GM19328 (cell line): ENCODE results near the gene P2RY8.
"Not testable (repeated sequence)": the region's sequence is repeated elsewhere in the genome, so short reads cannot be mapped to it uniquely, and the experiment has no call there.

Experiments used
- ATAC-seq: cut with Tn5 transposase; IDR thresholded peaks from one replicate; pipeline ENCODE4 v1.9.1; 2021; ENCODE audit warnings: mild to moderate bottlenecking, moderate library complexity; ENCODE audit not compliant: unreplicated experiment

The P2RY8 gene

GRCh38 chrX:1466232-1466661 is 70.7 kb downstream of the P2RY8 start:
- no peak for ATAC-seq

DNA sequence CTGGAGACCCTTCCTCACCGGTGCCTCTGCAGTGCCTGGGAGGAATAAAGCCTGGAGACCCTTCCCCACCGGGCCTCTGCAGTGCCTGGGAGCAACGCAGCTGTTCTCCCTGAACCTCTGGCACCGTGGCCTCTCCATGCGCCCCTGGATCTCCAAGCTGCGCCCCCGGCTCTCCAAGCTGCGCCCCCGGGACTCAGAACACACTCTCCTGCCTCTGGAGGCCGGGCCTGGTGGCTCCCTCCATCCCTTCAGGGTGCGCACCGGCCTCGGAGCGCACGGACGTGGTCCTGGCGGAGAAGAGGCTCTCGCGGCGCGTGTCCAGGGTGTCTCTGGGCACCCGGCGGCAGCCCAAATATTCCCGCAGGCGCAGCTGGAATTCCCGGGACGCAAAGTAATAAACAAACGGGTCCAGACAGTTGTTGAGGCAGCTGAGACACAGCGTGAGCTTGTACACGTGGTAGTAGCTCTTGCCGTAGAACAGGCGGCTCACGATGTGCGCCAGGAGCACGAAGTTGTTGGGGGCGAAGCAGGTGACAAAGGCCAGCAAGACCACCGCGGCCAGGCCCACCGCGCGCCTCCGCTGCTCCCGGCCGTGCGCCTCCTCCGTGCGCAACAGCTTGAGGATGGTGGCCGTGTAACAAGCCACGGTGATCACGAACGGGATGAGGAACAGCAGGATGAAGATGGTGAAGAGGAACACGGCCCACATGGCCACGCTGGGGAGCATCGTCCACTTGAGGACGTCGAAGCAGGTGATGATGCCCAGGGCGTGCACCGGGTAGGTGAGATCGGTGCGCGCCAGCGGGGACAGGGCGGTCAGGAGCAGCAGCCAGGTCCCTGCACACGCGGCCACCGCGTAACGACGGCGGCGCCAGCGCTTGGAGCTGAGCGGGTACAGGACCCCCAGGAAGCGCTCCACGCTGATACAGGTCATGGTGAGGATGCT is 71.4 kb downstream of the P2RY8 start:
- ATAC-seq, result no peak

GRCh38 chrX:1464971-1465285 is 72.1 kb downstream of the P2RY8 start:
- ATAC-seq, result no peak

- no peak for ATAC-seq
These were observed 72.7 kb downstream of the P2RY8 start for GRCh38 chrX:1464041-1464970.

DNA sequence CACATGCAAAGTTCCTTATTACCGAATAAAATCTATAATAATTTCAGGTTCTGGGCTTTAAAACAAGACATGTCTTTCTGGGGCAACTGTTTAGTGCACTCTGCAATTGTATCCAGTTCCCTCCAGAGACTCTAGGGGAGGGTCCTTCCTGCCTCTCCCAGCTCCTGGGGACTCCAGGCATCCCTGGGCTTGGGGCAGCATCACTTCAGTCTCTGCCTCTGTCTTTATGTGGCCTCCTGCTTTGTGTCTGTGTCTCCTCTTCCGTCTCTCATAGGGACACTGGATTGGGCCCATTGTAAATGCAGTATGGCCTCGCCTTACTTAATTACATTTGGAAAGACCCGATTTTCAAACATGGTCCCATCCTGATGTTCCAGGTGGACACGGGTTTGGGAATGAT is 73.4 kb downstream of the P2RY8 start:
- no peak for ATAC-seq

DNA sequence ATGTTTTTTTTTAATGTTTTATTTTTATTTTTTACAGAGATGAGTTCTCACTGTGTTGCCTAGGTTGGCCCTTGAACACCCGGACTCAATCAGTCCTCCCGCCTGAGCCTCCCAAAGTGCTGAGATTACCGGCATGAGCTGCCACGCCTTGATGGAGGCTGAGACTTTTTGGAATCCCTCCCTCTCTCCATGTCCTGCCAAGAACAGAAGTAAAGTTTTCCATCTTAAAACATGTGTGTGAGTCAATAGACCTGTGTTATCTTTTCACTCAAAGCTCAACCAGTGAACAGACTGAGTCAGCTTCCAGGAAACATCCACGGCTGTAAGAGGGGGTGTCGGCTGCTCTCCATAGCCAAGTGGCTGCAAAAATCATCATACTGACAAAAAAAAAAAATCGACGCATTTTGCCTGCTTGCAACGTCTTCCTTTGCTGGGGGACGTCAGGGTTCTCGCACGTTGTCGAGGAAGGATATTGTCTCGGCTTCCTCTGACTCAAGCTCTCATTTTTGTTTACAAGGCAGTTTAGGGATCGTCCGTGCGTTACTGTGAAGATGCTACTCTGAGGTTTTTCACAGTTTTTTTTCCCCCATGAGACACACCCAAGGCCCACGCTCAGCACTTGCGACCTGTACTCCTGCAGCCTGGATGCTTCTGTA is 74.3 kb downstream of the P2RY8 start:
- no peak for ATAC-seq

- no peak for ATAC-seq
These were observed 74.9 kb downstream of the P2RY8 start for GRCh38 chrX:1462110-1462509.

GRCh38 chrX:1455948-1456280 is 81.1 kb downstream of the P2RY8 start:
- no peak for ATAC-seq

DNA sequence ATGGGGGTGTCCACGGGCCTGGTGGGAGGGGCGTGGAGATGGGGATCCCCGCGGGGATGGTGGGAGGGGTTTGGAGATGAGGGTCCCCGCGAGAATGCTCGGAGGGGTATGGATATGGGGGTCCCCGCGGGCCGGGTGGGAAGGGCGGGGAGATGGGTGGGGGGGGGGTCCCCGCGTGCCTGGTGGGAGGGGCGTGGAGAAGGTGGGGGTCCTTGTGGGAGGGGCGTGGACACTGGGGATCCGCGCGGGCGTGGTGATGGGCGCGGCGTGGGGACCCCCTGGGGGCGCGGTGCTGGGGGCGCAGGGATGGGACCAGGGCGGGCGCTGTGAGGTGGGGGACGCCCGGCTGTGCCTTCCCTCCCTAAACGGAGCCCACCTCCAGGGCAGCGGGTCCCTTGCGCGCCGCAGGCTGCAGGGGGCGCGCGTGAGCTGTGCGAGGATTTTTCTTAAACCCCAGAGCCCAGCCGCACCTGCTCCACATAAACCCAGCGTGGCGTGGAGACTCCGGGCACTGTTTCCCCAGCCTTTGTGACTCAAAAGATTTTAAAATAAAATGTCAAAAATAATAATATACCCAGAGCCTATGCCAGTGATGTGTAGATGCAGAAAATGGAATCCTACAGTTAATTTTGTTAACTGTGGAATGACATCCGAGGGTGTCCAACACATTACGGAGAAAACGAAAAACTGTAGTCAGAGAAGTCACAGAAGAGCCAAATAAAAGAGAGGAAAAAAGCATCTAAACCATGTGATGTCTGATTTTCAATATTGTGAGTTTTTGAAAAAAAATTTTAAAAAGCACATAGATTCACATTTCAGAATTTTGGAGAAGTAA is 82.8 kb downstream of the P2RY8 start:
- peak; percentile 25 for ATAC-seq

DNA sequence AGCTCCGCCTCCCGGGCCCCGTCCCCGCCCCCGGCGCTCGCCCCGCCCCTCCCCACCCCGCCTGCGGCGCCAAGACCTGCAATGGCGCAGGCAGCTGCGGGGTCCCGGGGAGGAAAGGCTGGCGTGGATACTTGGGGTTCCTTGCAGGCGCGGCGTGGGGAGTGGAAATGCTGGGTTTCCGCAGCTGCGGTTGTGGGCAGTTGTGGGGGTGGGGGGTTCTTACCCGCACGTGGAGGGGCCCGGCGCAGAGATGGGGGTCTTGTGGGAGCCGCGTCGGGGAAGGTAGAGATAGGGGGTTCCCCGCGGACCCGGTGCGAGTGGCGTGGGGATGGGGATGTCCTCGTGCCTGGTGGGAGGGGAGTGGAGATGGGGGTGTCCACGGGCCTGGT is 83.6 kb downstream of the P2RY8 start:
- peak; percentile 5 for ATAC-seq

DNA sequence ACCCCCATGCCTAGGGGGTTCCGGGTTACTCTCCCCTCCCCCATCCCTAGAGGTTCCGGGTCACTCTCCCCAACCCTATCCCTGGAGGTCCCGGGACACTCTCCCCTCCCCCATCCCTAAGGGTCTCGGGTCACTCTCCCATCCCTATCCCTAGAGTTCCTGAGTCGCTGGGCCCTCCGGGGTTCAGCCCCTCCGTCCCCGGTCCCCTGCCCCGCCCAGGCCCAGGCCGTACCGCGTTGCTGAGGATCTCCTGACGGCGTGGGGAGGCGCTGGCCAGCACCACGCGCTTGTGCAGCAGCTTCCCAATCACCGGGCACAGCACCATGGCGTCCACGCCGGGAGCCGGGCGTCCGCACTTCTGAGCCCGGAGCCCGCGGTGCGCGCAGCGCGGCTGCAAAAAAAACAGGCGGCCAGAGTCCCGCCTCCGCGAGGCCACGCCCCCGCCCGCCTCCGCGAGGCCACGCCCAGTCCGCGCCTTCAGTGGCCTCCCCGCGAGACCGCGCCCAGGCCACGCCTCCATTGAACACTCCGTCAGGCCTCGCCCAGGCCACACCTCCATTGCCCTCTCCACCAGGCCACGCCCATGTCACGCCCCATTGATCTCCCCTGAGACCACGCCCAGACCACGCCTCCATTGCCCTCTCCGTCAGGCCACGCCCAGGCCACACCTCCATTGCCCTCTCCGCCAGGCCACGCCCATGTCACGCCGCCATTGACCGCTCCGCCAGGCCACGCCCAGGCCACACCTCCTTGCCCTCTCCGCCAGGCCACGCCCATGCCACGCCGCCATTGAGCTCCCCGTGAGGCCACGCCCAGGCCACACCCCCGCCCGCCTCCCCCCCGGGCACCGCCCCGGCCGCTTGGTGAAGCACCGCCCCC is 84.2 kb downstream of the P2RY8 start, which contains the start of gene ASMTL:
TSS of gene ASMTL (minus strand) at position 394 of the 879 bp plus-strand sequence. CDS start at position 325, 69 bp downstream.
- peak; percentile 72 for ATAC-seq

DNA sequence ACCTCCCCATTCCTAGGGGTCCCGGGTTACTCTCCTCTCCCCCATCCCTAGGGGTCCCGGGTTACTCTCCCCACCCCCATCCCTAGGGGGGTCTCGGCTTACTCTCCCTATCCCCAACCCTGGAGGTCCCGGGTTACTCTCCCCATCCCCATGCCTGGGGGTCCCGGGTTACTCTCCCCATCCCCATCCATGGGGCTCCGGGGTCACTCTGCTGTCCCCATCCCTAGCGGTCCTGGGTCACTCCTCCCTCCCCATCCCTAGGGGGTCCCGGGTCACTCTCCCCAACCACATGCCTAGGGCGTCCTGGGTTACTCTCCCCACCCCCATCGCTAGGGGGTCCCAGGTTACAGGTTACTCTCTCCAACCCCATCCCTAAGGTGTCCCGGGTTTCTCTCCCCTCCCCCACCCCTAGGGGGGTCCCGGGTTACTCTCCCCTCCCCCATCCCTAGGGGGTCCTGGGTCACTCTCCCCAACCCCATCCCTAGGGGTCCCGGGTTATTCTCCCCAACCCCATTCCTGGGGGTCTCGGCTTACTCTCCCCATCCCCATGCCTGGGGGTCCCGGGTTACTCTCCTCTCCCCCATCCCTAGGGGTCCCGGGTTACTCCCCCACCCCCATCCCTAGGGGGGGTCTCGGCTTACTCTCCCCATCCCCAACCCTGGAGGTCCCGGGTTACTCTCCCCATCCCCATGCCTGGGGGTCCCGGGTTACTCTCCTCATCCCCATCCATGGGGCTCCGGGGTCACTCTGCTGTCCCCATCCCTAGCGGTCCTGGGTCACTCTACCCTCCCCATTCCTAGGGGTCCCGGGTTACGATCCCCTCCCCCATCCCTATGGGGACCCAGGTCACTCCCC is 85.1 kb downstream of the P2RY8 start:
- ATAC-seq, result no peak

DNA sequence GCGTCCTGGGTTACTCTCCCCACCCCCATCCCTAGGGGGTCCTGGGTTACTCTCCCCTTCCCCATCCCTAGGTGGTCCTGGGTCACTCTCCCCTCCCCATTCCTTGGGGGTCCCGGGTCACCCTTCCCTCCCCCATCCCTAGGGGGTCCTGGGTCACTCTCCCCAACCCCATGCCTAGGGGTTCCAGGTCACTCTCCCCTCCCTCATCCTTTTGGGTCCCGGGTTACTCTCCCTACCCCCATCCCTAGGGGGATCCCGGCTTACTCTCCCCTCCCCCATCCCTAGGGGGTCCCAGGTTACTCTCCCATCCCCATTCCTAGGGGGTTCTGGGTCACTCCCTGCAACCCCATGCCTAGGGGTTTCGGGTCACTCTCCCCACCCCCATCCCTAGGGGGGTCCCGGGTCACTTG is 85.7 kb downstream of the P2RY8 start:
- no peak for ATAC-seq

DNA sequence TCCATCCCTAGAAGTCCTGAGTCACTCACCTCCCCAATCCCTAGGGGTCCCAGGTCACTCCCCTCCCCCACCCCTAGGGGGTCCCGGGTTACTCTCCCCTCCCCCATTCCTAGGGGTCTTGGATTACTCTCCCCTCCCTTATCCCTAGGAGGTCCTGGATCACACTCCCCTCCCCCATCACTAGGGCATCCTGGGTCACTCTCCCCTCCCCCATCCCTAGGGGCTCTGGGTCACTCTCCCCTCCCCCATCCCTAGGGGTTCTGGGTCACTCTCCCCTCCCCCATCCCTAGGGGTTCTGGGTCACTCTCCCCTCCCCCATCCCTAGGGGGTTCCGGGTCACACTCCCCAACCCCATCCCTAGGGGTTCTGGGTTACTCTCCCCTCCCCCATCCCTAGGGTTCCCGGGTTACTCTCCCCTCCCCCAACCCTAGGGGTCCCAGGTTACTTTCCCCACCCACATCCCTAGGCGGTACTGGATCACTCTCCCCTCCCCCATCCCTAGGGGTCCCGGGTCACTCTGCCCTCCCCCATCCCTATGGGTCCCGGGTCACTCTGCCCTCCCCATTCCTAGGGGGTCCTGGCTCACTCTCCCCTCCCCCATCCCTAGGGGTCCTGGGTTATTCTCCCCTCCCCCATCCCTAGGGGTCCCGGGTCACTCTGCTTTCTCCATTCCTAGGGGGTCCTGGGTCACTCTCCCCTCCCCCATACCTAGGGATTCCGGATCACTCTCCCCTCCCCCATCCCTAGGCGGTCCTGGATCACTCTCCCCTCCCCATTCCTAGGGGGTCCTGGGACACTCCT is 86.4 kb downstream of the P2RY8 start:
- no peak for ATAC-seq

DNA sequence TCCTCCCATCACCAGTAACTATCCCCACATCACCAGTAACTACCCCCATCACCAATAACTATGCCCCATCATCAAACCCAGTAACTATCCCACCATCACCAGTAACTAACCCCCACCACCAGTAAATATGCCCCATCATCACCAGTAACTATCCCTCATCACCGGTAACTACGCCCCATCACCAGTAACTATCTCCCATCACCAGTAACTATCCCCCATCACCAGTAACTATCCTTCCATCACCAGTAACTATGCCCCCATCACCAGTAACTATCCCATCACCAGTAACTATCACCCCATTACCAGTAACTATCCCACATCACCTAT is 87.2 kb downstream of the P2RY8 start:
- ATAC-seq, result no peak

DNA sequence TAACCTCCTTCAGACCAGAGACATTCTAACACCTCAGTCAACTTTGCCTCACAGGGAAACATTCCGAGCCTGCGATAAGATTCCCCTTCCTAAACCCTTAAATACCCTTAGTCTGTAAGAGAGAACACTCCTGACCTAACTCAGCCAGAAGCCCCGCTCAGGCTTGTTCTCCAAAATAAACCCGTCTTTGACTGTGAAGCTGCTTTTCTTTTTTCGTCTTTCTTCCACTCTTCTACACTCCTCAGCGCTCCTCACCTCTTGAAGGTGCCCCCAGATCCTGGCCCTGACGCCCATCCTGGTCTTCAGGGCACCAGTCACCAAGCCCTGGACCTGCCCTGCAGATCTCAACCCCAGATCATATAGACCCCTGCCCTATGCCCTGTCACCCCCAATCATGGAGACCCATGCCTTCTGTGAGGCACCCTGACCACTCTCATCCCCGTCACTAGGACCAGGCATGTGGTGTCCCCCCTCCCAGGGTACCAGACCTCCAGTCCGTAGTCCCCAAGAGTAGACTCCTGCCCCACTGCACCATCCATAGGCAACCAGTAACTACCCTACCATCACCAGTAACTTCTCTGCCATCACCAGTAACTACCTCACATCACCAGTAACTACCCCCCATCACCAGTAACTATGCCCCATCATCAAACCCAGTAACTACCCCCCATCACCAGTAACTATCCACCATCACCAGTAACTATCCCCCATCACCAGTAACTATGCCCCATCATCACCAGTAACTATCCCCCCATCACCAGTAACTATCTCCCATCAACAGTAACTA is 87.8 kb downstream of the P2RY8 start:
- ATAC-seq, result no peak

DNA sequence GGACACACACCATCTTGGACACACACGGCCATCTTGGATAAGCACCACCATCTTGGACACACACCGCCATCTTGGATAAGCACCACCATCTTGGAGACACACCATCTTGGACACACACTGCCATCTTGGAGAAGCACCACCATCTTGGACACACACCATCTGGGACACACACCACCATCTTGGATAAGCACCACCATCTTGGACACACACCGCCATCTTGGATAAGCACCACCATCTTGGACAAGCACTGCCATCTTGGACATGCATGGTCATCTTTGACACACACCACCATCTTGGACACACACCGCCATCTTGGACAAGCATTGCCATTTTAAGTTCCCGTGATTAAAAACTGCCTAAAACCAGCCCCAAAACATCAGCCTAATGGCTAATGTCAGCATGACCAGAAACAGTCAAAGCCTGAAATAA is 88.4 kb downstream of the P2RY8 start:
- not testable (repeated sequence) for ATAC-seq
